GM21526 (cell line): ENCODE measurements around the gene NFIA.
"Not testable (repeated sequence)": the region's sequence is repeated elsewhere in the genome, so short reads cannot be mapped to it uniquely, and the experiment has no call there.

ENCODE experiments used
- ATAC-seq: cut with Tn5 transposase; IDR thresholded peaks from one replicate; pipeline ENCODE4 v1.9.1; 2021; ENCODE audit warnings: moderate library complexity; ENCODE audit not compliant: unreplicated experiment, low FRiP score

The NFIA gene

DNA sequence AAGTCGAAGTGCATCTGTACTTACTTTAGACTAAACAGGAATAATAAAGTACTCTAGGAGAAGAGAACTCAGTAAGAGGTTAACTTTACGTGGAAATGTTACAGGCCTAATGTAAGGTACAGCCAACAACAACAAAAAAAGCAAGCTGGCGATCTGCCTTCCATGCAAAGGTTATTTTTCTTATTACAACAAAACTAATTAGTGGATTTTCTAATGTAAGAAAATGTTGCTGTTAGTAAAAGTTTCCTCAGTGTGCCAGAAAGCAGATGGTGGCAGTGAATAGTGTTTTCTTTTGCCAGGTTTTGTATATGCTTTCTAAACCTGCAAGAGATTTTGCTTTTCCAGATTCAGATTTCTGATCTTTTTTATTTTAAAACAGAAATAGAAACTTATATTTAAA lies 179.2 kb downstream of the NFIA start:
- no peak for ATAC-seq

DNA sequence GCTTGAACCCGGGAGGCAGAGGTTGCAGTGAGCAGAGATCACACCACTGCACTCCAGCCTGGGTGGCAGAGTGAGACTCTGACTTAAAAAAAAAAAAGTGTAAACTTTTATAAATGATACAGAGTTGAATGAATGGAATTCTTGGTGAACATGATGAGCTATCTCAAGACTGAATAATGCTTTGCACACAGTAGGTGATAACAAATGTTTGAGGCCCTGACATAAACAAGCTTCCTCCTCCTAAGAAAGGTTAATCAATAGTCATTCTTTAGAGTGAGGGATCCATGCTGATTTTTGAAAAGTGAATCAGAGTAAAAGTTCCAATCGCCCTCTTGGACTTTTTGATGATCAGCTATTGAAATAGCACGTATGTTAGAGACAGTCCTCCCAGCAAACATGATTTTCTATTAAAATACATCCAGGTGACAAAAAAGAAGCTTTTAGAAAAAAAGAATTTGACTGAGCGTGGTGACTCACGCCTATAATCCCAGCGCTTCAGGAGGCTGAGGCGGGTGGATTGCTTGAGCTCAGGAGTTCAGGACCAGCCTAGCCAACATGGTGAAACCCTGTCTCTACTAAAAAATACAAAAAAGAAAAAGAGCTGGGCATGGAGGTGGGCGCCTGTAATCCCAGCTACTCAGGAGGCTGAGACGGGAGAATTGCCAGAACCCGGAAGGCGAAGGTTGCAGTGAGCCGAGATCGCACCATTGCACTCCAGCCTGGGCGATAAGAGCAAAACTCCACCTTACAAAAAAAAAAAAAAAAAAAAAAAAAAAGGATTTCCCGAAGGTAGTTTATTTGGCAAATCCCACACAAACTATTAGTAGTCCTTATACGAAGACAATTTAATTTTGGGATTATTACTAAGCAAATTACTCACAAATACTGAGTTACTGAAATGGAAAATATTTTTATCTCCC lies 181.8 kb downstream of the NFIA start:
- no peak for ATAC-seq

DNA sequence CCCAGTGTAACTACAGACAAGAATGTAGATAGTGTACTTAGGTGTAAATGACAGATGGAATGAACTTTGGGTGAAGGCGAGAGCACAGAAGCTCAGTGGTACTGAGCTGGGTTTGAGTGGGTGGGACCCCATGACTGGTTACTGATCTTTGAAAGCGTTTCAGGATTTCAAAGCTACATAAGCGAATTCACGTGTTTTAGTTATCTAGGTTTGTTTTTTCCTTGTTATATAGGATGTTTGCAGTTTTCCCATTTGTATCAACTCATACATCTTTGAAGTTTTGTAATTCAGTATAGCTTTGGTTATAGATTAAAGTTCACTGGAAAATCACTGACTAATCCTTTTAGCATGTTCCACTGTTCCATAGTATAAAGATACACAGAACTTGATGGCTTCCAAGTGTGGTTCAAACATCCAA lies 182.5 kb downstream of the NFIA start:
- no peak for ATAC-seq

DNA sequence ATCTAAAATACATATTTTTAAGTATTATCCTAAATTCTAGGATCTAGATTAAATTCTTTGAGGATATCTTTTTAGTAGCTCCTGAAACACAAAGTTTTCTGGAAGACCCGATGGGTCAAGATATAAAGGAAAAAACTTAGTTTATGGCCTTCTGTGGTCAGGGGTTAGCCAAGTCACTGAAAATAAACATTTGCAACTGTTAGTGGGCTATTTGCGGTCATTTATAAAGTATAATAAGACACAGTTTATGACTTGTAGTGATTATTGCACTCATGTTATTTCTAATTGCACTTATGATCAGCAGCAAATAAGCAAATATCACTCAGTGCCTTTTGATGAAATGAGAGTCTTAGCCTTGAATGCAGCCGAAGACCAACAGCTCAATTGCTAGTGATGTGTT lies 183.3 kb downstream of the NFIA start:
- no peak for ATAC-seq

DNA sequence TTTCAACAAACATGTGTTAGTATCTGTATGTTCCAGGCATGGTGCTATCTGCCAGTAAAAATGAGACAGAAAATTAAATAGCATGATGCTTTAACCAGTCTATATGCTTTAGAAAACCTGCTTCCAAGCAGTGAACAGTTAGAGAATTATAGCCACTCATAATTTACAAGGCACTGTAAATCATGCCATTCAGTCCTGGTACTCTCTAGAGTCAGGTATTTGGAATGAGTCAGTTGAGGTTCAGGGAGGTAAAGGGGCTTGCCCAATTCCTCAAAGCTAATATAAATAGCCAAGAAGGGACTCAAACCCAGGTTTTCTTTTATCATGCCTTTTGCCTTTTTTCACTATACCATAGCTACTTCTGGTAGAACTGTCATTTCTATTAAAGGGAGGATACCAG lies 184.4 kb downstream of the NFIA start:
- ATAC-seq, result no peak

DNA sequence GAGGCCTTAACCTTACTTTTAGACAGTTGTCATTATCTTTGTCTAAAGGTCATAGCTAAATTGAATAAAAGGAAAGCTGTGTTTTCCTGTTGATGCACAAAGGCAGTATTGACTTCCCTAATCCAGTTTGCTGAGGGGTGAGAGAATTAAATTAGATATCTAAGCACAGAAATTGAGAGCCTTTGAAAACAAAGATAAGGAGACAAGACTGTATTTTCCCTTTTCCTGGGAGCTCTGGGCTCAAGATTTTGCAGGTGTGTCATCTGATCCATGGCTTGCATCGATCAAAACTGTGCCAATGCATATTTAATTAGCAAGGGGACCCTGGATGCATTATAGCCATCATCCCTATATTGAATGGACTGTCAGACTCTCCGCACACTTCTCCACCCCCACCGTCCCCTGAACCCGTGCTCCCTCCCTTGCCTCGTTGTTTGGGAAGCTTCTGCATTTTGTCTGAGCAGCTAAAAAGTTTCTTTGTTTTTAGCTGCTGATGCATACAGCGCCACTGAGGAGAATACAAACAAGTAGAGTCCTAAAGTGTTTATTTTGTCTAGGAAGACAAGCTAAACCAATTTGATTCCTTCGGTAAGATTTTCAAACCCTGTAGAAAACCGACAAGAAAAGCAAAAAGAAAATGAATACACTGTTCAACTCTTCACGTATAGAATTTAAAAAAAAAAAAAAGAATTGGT lies 186.3 kb downstream of the NFIA start:
- no peak for ATAC-seq

DNA sequence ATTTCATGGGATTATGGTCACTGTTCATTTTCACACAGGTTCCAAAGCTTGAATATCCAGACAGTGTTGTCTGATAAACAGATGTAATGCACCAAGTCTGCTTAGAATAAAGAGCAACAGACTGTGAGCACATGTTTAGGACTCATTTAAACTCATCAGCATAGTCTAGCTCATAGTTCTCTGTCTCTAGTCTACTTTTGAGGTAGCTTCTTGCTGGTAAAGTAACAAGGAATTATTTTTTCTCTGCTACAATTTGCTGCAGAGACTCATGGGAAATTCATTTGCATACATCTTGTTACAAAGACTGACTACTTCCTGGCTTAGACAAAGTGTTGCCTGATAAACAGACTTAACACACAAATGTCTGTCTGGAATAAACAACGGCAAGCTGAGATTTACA lies 187.2 kb downstream of the NFIA start:
- ATAC-seq, result no peak

DNA sequence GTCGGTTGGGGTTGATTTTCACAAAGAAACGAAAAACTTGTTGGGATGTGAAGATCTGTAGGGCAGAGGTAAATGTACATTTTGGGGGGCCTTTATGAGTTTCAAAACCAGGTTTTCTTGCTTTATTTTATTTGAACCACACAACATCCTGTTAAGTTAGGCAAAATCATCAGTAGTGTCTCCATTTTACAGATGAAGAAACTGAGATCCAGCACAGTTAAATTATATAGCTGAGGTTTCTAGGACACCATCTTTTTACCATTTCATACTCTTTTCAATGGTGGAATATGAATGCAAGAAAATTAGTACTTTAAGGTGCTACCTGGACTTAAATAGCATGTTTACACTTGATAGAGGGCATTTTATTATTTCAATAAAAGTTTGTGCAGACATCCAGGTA lies 187.7 kb downstream of the NFIA start:
- no peak for ATAC-seq

DNA sequence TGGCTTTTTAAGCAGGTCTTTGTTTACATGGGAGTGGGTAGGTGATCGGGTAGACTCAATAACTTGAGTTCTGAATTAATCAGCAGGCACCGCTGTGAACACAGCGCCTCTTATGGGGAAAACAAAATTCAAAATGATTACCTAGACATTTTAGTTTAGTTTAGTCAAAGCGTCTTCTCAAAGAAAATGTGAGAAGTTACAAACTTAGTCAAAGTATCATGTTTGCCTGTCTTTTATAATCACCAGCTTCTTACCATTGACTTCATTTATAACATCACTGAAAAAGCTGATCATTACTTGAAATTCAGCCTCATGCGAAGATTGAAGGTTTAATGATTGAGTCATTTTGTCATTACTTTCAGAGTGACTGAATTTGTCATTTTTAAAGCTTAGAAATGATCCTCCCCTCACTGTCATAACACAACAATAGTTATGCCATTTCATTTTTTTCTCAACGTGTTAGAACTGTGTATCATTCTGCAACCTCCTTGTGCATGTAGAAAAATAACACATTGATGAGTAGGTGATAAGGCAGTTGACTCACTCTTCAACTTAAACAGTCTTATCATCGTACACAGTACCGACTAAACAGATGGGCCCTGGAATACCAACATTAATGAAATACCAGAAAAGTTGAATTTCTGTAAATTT lies 188.5 kb downstream of the NFIA start:
- ATAC-seq, result no peak

DNA sequence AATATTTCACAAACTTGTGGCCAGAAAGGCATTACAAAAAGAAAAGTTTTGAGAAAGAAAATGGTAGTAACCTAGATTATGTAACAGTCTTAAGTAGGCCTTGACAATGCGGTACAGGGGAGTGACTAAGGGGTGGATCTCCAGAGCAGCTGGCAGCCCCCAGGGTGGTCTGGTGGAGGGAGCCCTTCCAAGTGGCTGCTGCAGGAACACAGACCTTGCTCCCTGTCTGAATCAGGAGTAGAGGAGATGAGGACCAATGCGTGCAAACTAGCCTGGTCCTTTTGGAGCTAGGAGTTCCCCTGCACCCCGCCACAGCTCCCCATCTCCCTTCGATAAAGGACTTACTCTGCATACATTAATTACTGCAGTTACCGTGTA lies 189.0 kb downstream of the NFIA start:
- ATAC-seq, result no peak

DNA sequence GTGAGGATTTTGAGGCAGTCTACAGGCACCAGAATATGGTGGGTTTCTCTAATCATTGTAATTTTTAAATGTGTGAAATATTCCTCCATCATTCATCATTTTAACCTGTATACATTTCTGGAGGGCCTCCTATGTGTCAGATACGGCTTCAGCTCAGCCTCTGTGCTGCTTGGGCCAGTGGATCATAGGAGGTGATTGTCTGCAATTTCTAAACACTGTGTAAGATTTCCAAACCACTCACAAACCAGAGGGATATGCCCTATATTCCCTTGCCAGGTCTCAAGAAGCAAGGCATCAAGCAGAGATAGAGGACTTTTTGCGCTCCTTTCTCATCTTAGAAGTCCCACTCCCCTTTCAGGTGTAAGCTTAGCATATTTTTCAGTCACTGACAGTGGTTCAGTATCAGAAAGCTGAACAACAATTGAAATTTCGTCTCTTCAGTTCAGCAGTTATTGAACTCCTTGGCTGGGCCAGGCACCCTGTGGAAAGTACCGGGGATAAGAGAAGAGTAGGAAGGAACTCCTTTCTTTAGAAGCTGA lies 190.9 kb downstream of the NFIA start:
- ATAC-seq, result no peak

DNA sequence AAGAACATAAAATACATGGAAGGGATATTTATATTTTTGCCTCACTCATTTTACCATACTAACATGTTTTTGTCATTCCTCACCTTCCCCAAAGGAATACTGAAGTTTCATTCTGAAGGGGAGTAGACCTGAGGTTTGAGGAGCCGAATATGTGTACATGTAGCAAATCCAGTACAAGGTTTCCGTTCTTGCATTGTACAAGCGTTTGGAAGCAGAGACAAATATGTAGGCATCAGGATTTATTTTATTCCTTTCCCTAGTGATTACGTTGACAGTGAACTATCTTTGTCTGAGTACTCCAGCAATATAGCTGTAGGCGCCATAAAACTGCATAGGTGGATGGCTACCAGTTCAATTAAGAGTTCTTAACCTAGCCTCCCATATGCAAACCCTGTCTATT lies 191.5 kb downstream of the NFIA start:
- ATAC-seq, result no peak

DNA sequence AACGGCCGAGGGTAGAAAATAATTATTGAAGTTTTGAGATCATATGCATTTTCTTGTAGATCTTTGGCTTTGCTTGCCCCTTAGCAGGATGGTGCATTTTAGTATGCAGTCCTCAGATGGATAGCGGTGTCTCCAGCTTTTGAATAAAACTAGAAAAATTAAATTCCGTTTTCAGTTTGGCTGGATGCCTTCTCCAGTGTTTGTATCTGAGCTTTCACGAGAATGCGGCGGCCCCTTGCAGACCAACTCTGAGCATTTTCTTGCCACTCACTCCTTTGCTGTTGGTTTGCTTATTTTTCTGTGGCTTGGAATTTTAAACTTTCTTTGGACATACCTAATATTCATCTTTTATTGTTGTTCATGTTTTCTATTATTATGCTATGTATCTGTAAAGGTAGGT lies 192.6 kb downstream of the NFIA start:
- no peak for ATAC-seq

DNA sequence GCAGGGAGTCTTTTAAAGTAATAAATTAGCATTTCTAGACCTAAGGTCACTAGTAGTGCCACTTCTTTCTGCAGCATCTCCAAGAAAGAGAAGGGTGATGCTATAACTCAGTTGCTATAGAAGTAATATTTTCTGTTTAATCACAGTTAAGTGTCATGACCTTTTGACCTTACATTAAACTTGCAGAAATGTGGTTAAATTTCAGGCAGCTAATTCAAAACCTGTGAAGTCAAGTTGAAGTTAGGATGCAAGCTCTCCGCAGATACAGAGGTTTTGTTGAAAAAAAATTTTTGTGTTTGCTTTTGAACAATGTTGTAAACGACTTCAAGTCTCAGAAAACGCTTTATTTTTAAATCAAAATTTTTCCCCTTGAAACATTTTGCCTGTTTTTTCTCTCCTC lies 193.9 kb downstream of the NFIA start:
- ATAC-seq, result no peak

DNA sequence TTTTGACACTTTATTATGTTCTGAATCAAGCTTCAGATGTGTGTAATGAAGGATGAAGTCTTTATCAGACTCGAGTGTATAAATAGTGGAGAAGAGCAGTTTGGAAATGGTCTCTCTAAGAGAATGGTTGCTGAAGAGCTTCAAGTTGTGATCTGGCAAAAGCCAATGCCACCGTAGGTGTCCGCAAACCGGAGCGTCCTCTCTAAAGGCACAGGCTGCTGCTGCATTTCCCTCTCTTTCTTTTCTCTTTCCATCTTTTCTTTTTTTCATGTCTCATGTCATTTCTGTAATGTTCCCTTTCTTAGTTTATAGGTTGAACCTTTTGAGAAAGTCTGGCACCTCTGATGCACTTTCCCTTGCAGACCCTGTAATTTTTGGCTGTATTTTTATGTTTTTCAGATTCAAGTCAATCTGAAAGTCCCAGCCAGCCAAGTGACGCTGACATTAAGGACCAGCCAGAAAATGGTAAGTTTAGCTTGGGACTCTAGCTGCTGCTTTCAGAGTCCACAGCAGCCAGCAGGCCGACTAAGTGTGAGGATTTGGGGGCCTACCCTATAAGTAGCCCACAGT lies 194.8 kb downstream of the NFIA start:
- no peak for ATAC-seq

DNA sequence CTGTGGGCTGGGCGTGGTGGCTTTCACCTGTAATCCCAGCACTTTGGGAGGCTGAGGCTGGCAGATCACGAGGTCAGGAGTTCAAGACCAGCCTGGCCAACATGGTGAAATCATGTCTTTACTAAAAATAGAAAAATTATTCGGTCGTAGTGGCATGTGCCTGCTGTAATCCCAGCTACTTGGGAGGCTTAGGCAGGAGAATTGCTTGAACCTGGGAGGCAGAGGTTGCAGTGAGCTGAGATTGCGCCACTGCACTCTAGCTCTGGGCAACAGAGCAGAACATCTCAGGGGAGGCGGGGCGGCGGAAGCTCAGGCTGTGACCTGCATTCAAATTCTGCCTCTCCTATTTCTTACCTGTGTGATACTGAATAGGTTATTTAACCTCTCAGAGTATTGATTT lies 196.1 kb downstream of the NFIA start:
- not testable (repeated sequence) for ATAC-seq

DNA sequence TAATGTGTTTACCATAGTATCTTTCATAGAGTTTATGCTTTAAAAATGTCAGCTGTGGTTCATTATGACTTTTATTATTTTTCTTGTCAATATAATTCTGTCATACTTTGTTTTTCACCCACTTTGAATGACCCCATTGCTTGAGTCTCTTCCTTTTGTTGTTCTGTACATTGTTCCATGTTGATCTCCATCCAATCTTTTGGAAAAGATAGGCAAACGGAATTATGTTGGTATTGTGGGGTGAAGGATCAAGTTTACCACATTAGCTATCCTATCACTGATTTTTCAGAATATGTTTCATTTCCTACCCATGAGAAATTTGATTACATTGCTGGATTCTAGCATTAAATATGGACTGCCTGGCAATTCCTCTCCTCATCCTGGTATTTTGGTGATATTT lies 196.6 kb downstream of the NFIA start:
- no peak for ATAC-seq

DNA sequence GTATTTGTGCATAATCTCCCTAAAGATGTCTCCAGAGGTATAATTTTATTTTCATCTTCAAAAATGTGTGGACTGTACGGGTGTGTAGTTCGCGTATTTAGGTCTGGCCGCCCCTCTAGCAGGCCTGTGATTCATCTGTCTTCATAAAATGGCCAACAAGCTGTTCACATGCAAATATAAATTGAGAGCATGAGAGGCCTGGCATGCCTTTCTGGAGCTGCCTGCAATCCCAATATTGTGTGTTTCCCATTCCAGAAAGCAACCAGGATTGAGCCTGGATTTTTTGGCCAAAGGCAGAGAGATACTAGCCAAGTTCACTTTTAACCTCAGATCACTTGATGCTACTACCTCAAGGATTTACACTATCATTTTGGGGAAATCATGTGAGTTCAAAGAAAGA lies 197.2 kb downstream of the NFIA start:
- ATAC-seq, result no peak

DNA sequence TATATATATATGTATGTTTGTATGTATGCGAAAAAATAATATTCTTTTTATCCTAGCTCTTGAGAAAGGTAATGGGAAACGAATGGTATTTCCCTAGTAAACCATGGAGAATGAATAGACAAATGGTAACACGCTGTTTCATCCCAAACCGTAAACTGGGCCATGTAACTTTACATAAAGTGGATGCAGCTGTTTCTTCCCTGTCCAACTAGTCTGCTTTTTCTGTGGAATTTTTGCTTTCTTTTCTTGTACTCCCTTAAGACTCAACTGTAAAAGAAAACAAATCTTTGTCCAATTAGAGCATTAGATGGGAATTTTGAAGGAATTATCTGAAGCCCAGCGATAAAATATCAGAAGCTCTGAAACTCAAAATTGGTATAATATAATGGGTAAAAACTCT lies 198.1 kb downstream of the NFIA start:
- ATAC-seq, result no peak

DNA sequence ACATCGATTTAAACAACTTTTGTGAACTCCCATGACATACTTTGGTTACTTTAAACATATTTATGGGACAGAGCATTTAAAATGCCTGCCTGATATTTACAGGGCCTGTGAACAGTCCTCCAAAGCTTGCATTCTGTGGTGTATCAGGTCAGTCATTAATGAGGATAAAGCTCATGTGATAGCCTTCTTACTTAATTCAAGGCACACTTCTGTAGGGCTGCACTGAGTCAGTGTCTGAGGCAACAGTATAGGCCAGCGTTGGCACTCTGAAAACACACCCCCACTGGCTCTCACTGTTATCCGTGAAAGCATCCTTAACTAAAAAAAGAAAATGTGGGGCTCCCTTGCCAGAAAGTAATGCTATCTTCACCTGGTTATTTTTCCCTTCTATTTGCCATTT lies 200.0 kb downstream of the NFIA start:
- no peak for ATAC-seq

DNA sequence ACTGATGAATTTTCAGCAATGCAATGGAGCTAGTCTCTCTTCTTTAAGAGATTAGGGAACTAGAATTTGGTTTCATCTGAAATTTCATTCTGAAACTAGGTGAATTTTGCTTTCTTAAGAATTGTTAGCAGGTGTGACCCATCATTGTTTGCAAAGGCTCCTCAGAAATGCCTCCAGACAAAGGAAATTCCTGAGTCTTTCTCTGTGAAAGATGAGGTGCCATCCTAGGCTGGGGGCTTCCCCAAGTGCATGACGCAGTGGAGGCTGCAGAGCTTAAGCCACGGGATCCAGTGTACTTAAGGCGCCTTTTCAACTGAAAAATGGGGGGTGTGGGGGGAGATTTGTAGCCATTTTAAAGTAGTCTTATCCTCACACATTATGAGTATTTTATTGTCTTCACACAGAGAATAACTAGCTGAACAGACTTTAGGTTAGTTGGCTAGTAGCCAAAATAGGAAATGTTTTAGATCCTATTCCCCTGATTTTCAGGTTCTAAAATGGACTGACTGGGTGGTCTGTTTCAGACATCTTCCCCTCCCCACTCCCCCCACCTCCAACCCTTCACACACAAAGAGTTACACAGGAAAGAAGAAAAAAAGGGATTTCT lies 202.0 kb downstream of the NFIA start:
- ATAC-seq, result no peak
